Midbrain (tissue), 1 donor: Measurements from ENCODE around the gene FBXW8.

Source experiments
- DNase-seq: peaks from one replicate; lab custom pipeline; 2025; lab: John Stamatoyannopoulos, UW

Gene FBXW8

DNA sequence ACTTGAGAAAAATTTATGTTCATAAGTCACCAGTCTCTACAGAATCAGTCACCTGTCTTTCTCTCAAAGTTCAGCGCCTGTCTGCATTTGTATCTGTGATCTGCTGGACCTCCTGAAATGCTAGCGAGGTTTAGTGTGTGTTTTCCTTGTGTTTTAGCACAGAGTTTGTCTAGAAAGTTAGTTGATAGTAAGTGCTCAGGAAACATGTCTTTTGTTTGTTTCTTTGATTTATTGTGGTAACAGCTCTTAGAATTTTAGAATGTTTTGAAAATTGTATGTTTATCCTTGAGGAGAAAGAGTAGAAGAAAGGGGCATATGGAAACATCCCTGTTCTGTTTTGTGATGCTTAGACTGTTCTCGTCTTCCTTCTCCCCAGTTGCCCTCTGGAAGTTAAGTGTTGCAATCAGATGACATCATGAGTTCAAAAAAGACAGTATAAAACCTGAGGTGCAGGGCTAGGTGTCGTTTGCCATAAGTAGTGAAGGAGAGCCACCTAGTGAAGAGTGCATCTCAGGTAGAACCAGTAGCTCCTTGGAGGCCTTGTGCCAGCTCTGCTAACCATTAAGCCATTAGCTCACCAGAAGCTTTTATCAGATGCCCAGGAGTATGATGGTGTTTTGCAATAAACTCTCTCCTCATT lies 44.8 kb downstream of the FBXW8 start:
- DNase-seq = no peak

- DNase-seq = no peak
Measured at GRCh38 chr12:116958402-116959197, 47.9 kb downstream of the FBXW8 start.

- no peak for DNase-seq
Measured at GRCh38 chr12:116959198-116959460, 48.4 kb downstream of the FBXW8 start.

DNA sequence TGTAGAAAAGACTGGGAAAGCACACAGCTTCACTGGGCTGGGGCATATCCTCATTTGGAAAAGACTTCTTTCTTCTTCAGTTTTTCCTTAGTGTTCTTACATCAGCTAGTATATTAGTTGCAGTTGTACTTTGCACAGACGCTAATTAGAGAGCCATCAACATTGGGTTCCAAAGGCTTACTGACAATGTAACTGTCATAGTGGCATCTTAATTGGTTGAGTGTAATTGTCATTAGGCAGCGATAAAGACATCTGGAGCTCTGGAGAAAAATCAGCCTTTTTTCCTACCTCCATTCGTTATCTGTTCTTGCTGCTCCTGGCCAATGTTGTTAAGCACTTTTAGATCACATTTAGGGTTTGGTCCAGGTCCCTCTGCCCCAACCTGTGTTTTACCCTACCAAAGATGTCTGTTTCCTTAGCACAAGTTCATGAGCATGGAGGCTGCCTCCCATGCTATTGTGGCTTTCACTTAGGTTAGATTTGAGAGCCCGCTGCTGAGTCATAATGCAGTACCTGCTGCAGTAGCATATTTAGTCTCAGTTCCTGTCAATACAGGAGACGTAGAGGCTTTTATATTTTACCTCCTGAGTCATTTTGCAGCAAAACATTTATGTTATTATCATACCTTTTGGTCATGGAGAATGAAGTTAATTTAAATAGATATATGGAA lies 49.2 kb downstream of the FBXW8 start:
- no peak for DNase-seq

DNA sequence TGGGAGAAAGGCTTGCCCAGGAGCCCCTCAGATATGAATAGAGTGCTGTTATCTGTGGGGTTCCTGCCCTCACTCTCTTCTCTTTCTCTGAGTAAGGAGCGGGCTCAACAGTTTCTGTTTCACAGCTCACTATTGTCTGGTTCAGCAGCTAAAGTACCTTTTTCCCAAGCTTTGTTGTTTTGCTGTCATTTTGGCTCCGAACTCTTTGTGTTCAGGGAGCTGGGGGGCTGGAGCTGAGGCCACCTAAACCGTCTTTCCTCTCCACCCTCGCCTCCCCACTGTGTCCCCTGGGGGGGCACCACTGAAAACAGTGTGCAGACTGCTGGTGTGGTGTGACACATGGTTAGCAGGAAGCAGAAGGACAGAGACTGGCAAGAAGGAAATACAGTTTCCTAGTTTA lies 51.4 kb downstream of the FBXW8 start:
- no peak for DNase-seq

DNA sequence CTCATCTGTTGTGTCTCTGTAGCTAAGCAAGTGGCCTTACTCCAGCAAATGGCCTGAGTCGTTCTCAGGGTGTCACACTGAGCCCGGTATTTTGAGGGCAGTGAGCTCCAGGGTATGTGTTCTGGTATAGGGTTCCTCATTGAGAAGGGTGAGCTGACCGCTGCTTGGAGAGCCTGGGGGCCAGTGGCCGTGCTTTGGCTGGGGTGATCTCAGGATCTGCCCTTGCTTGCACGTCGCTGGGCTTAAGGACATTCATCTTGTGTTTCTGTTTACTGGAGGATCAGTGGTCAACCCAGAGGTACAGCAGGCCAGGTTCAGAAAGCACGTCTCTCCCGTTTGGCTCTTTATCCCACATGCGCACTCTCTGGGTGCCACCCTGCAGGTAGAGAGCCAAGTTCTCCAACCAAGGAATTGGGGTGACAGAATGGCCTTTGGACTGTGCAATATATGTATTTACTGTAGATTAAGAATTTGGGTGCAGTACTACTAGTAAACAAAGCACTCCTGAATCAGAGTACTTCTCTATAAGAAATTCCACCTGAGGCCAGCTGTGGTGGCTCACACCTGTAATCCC lies 52.1 kb downstream of the FBXW8 start:
- DNase-seq = no peak

DNA sequence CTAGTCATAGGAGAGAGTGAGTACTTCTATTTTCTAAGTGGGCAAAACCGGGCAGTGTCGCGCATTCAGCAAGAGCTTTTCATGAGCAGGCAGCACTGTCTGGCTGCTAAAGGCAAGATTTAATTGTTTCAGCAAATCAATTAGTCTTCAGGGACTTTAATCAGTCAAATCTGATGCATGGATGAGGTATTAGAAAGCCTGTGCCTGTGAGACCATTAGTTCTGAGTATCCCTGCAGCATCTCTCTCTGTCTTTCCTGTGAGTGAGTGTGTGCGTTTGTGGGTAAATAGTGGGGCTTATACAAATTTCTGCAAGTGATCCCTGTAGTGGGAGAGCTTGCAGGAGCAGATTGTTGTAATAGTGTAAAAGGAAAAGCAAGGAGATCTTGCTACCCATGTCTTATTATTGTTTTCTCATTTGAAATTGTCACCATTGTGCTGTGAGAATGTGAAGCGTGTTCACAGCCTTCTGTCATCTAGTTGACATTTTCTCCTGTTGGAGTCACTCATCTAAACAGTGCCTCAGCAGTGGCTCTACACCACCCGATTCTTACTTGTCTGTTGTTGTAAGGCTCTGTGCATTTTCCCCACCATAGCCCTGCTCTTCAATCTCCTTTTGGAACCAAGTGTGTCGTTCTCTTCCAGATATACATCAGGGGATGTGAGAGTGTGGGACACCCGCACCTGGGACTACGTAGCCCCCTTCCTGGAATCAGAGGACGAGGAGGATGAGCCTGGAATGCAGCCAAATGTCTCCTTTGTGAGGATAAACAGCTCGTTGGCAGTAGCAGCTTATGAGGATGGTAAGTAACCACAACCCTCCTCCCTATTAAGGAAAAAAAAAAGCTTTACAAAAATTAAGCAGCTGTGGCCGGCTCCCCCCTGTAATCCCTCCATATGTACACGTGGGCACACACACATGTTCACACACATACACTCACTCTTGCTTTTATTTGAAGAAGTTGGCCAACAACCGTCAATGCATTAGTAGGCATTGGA lies 53.6 kb downstream of the FBXW8 start:
- DNase-seq = no peak

DNA sequence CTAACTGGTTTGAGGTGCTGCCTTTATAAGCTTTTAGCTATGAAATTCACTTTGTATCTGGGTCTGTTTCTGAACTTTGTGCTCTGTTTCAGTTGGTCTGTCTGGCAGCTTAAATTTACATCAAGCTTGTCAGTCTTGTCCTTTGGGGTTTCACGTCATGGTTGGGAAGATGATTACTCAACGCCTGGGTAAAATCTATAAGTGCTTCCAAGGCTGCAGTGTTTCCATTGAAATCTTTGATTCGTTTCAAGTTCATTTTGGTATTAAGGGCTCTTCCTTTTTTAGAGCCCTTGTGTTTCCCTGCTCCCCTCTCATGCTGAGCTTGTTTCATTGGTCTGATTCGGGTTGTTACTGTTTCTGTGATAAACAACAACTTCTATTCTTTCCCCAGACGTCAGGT lies 58.2 kb downstream of the FBXW8 start:
- no peak for DNase-seq

DNA sequence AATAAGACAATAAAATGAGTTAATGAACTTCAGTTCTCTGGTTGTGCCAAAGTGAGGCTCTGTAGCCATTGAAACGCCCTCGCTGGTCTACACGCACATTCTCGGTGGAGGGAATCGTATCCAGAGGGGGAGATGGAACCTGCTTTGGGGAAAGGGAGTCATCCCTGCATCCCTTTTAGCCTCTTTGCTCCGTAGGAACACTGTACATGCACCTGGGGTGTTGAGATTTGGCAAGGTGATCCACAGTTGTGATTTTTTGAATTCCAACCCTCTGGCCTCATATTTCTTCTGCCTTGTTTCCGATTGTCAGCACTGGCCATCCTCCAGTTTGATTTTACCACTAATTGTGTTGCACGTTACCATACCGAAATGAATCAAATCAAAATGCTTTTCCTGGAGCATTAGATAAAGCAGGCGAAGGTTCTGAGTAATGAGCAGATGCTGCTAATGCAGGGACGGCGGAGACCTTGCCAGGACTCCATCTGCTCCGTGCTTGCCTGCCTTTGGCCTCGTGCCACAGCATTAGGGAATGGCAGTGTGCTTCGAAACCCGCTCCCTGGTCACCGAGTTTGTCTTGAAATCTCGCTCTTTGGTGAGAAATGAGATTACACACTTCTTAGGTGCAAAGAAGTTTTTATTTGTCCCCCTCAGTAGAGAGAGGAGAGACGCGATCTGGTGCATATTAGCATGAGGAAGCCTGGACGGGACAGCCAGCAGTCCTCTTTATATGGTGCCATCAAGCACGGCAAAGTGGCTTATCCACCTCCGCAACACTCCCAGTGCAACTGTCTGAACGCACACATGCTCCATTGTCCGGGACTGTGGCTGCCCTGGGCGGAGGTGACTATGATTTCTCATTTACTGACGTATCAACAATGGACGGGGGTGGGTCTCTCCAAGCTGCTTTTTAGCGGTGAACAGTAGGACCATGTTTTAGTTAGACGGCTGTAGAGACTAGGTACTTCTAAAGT lies 59.1 kb downstream of the FBXW8 start:
- DNase-seq = no peak

DNA sequence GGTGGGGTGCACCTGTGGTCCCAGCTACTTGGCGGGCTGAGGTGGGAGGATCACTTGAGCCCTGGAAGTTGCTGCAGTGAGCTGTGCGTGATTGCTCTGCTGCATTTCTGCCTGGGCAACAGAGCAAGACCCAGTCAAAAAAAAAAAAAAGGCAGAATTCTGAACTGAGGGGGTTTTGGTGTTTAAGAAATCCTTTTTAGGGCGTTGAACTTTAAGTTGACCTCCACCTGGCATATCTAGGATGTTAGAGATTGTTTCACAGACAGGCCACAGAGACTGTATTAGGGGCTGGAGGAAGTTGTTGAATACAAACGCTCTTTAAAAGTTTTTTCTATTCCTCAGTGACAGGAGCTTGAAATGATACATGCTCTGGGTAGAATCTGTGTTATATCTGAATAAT lies 60.5 kb downstream of the FBXW8 start:
- no peak for DNase-seq

- no peak for DNase-seq
Measured at GRCh38 chr12:116975779-116976393, 65.1 kb downstream of the FBXW8 start.

GRCh38 chr12:116977465-116978380 lies 67.0 kb downstream of the FBXW8 start:
- DNase-seq = no peak

DNA sequence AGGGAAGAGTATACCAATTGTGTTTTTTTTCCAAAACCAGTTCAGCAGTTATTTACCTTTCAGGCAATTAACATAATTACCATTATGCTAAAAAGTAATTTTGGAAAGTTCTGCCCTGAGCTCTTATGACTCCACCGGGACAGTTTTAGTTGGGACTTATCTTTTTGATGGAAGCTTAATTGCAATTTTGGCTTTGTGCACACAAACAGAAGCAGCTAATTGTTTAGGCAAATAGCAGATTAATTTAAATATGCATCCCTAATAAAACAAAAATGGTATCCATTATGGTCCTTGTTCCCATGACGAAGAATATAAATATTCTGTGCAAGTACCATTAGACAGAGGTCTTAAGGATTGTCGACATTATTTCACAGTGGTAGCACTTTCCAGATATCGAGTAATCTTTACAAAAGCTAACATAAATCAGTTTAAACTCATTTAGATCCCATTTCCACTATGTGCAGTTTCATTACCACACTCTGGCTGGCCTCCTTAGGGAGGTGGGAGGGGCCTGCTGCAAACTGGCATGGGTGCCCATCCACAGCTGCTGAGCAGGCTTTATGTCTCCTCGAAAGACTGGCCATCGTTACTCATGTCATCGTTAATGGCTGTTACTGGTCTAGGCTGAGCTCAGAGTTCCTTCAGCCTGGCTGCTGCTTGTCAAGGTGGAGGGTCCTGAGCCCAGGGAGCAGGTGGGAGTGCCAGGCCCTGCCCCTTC lies 68.2 kb downstream of the FBXW8 start:
- no peak for DNase-seq

DNA sequence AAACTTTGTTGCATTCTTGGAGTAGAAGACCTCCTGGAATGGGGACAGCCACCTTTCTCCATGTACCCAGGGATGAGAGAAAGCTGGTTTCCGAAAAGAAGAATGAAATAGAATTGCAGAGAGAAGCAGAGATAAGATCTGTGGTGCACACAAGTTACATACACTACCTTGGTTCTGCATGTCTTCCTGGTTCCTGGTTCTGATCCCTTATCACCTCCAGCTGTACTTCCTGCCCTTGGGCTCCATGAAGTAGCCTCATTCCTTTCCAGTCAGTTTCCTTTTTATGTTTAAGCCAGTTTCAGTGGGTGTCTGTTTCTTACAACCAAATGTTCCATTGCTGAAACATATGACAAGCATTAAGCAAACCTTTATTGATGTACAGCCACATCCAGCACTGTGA lies 69.3 kb downstream of the FBXW8 start:
- DNase-seq = no peak

- DNase-seq = no peak
Measured at GRCh38 chr12:116982791-116983411, 72.2 kb downstream of the FBXW8 start.

DNA sequence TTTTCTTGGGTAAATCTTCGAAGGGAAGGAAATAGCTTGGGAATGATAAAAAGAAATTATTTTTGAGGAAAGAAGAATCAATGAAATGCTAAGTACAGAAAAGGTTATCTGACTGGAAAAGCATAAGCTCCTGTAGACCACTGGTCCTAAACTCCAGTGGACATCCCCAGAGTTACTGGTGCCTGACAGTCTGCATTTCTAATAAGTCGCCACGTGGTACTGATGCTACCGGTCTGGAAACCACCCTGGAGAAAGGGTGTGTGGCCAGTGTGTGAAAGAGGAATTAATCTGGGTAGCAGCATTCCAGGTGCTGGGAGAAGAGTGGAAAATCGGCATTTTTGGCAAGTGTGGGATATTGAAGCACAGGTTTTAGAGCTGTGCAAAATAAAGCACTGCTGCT lies 73.3 kb downstream of the FBXW8 start:
- no peak for DNase-seq

DNA sequence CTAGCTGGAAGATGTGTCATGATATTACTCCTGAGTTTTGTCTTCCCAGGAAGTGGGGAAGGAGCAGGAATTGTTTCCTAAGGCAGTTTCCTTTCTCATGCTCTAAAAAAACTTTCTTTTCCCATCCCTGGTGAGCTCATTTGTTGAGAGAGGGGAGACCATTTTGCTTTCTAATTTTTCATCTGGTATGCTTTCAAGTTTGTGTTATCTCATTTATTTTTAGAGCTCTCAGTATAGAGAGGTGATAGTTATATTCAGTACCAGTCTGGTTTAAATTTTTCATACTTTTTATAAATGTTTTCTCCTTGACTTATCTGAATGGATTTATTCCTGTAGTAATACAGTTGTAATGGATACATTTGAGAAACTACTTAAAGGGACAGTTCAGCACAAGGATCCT lies 79.6 kb downstream of the FBXW8 start:
- no peak for DNase-seq
